A549 (cell line): ENCODE measurements around the gene TOX2.

Source experiments
- EP300 ChIP-seq, 2 experiments: fragments of >200 bp; sonication (Bioruptor Twin); formaldehyde crosslinking; IDR thresholded peaks; 2 replicates in 1 of 2; 3 replicates in 1 of 2; pipeline ENCODE4 v1.6.1; 2016 to 2017
- HDAC2 ChIP-seq: fragments of 200-600 bp; sonication (generic); IDR thresholded peaks from 2 replicates; pipeline ENCODE4 v1.6.1; 2016
- HEYL ChIP-seq: fragments of 250-450 bp; sonication (Bioruptor Pico); IDR thresholded peaks from 2 replicates; pipeline ENCODE4 v1.8.0; 2021; ENCODE audit warnings: mild to moderate bottlenecking, moderate library complexity
- JUN ChIP-seq, 2 experiments: fragments of >200 bp; sonication (Bioruptor Twin); formaldehyde crosslinking; IDR thresholded peaks; 2 replicates in 1 of 2; 3 replicates in 1 of 2; pipeline ENCODE4 v1.6.1; 2016 to 2017
- JUNB ChIP-seq: fragments of >200 bp; sonication (Bioruptor Twin); formaldehyde crosslinking; IDR thresholded peaks from 2 replicates; pipeline ENCODE4 v1.6.1; 2016
- POLR2A ChIP-seq: IDR thresholded peaks from 2 replicates; pipeline ENCODE4 v1.6.1; 2012; ENCODE audit warnings: mild to moderate bottlenecking, low read length
- RAD21 ChIP-seq, 2 experiments: fragments of >200 bp in 1 of 2; sonication (Bioruptor Twin) in 1 of 2; formaldehyde crosslinking in 1 of 2; IDR thresholded peaks in 1 of 2; conservative IDR thresholded peaks in 1 of 2; 2 replicates in 1 of 2; 3 replicates in 1 of 2; pipeline ENCODE4 v1.6.1; 2012 to 2018; ENCODE audit warnings: inconsistent platforms in 1 of 2
- RARB ChIP-seq: fragments of 250-450 bp; sonication (Bioruptor Pico); IDR thresholded peaks from 2 replicates; pipeline ENCODE4 v1.8.0; 2021; ENCODE audit warnings: mild to moderate bottlenecking, moderate library complexity
- RFX5 ChIP-seq: fragments of 450-650 bp; IDR thresholded peaks from 2 replicates; pipeline ENCODE4 v1.7.1; 2014; ENCODE audit warnings: antibody characterized with exemption, mild to moderate bottlenecking, moderate library complexity
- ZSCAN20 ChIP-seq: fragments of 250-450 bp; sonication (Bioruptor Pico); IDR thresholded peaks from 2 replicates; pipeline ENCODE4 v1.8.0; 2022; ENCODE audit warnings: mild to moderate bottlenecking, moderate library complexity
- TF ChIP-seq, protein P1 (sequence below): fragments of >200 bp; sonication (Bioruptor Twin); formaldehyde crosslinking; IDR thresholded peaks from 3 replicates; pipeline ENCODE4 v1.5.1; 2016
- TF ChIP-seq, protein P2 (sequence below): IDR thresholded peaks from 2 replicates; pipeline ENCODE4 v1.6.1; 2012
- TF ChIP-seq, protein P3 (sequence below): fragments of 200-600 bp; sonication (generic); IDR thresholded peaks from 2 replicates; pipeline ENCODE4 v1.6.1; 2016; ENCODE audit warnings: antibody characterized with exemption, mild to moderate bottlenecking, moderate library complexity
- TF ChIP-seq, protein P4 (sequence below): IDR thresholded peaks from 2 replicates; pipeline ENCODE4 v1.6.1; 2012

DNA sequence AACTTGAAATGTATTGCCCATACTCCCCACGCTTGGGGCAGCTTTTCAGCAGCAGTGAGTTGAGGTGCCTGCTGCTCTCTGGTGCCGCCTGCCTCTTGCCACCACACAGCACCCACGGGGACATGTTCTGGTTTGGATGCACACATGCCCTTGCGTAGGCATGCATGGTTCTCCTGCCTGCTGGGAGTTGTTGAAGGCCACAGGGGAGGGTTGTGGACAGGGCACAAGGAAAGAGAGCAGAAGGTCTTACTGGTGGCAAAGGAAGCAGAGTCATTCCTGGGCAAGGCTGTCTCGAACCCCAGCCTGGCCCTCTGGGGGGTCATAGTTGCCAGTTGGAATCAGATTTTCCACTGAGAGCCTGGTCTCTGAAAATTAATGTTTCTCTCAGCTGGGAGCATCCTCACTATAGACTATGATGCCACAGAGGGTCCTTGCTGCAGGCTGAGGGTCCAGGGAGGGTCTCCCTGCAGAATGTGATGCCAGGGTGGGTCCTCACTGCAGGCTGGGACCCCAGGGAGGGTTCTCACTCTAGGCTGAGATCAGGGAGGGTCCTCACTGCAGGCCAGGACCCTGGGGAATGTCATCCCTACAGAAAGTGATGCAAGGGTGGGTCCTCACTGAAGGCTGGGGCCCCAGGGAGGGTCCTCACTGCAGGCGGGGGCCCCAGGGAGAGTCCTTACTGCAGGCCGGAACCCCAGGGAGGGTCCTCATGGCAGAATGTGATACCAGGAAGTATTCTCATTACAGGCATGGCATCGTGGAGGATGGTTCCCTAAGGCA lies 59.2 kb downstream of the TOX2 start:
- TF ChIP-seq, protein P1, sequence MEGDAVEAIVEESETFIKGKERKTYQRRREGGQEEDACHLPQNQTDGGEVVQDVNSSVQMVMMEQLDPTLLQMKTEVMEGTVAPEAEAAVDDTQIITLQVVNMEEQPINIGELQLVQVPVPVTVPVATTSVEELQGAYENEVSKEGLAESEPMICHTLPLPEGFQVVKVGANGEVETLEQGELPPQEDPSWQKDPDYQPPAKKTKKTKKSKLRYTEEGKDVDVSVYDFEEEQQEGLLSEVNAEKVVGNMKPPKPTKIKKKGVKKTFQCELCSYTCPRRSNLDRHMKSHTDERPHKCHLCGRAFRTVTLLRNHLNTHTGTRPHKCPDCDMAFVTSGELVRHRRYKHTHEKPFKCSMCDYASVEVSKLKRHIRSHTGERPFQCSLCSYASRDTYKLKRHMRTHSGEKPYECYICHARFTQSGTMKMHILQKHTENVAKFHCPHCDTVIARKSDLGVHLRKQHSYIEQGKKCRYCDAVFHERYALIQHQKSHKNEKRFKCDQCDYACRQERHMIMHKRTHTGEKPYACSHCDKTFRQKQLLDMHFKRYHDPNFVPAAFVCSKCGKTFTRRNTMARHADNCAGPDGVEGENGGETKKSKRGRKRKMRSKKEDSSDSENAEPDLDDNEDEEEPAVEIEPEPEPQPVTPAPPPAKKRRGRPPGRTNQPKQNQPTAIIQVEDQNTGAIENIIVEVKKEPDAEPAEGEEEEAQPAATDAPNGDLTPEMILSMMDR = no peak
- TF ChIP-seq RFX5 = no peak
- TF ChIP-seq, protein P2, sequence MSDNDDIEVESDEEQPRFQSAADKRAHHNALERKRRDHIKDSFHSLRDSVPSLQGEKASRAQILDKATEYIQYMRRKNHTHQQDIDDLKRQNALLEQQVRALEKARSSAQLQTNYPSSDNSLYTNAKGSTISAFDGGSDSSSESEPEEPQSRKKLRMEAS = no peak
- TF ChIP-seq RAD21 (conservative IDR thresholded peaks at IDR 0.05 in 1 of 2, IDR thresholded peaks at IDR 0.05 in 1 of 2) = no peak
- TF ChIP-seq HDAC2 = no peak
- TF ChIP-seq, protein P3, sequence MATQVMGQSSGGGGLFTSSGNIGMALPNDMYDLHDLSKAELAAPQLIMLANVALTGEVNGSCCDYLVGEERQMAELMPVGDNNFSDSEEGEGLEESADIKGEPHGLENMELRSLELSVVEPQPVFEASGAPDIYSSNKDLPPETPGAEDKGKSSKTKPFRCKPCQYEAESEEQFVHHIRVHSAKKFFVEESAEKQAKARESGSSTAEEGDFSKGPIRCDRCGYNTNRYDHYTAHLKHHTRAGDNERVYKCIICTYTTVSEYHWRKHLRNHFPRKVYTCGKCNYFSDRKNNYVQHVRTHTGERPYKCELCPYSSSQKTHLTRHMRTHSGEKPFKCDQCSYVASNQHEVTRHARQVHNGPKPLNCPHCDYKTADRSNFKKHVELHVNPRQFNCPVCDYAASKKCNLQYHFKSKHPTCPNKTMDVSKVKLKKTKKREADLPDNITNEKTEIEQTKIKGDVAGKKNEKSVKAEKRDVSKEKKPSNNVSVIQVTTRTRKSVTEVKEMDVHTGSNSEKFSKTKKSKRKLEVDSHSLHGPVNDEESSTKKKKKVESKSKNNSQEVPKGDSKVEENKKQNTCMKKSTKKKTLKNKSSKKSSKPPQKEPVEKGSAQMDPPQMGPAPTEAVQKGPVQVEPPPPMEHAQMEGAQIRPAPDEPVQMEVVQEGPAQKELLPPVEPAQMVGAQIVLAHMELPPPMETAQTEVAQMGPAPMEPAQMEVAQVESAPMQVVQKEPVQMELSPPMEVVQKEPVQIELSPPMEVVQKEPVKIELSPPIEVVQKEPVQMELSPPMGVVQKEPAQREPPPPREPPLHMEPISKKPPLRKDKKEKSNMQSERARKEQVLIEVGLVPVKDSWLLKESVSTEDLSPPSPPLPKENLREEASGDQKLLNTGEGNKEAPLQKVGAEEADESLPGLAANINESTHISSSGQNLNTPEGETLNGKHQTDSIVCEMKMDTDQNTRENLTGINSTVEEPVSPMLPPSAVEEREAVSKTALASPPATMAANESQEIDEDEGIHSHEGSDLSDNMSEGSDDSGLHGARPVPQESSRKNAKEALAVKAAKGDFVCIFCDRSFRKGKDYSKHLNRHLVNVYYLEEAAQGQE = no peak
- TF ChIP-seq RARB (CRISPR knock-in tag) = no peak
- no peak for TF ChIP-seq POLR2A
- no peak for TF ChIP-seq JUN (IDR thresholded peaks at IDR 0.05)
- no peak for TF ChIP-seq HEYL (CRISPR knock-in tag)
- no peak for TF ChIP-seq JUNB
- TF ChIP-seq, protein P4, sequence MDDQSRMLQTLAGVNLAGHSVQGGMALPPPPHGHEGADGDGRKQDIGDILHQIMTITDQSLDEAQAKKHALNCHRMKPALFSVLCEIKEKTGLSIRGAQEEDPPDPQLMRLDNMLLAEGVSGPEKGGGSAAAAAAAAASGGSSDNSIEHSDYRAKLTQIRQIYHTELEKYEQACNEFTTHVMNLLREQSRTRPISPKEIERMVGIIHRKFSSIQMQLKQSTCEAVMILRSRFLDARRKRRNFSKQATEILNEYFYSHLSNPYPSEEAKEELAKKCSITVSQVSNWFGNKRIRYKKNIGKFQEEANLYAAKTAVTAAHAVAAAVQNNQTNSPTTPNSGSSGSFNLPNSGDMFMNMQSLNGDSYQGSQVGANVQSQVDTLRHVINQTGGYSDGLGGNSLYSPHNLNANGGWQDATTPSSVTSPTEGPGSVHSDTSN = no peak
- no peak for TF ChIP-seq ZSCAN20
- no peak for TF ChIP-seq EP300 (IDR thresholded peaks at IDR 0.05)
